Prostate gland (tissue), 2 donors: ENCODE measurements around the gene UNK. TPM values are rescaled to one million over a fixed set of nuclear protein-coding genes. Genes with fewer than 3 reads are reported as not detected.

Source experiments
- DNase-seq: peaks from one replicate; pipeline ENCODE4 v3.0.0-alpha.2; 2019; ENCODE audit warnings: low spot score
- H3K27ac ChIP-seq, 2 donors: fragments of 200-600 bp; sonication (generic); 2 replicates each; pipeline ENCODE4 v1.5.1; 2017 to 2019
- H3K27me3 ChIP-seq: fragments of 200-600 bp; sonication (generic); replicated peaks from 2 replicates; pipeline ENCODE4 v1.5.1; 2019; ENCODE audit not compliant: insufficient read depth
- H3K36me3 ChIP-seq, 2 donors: fragments of 200-600 bp; sonication (generic); 1 replicate in 1 of 2; 2 replicates in 1 of 2; pipeline versions ENCODE4 v1.5.1 to v1.8.1; 2017 to 2019
- H3K4me1 ChIP-seq: fragments of 200-600 bp; sonication (generic); replicated peaks from 2 replicates; pipeline ENCODE4 v1.5.1; 2019
- H3K4me3 ChIP-seq, 2 donors: fragments of 200-600 bp; sonication (generic); 2 replicates each; pipeline ENCODE4 v1.5.1; 2017 to 2019
- H3K9me3 ChIP-seq: fragments of 200-600 bp; sonication (generic); 2 replicates; pipeline ENCODE4 v1.5.1; 2017
- POLR2A ChIP-seq: fragments of 450-650 bp; IDR thresholded peaks from one replicate; pipeline ENCODE4 v1.6.1; 2016; ENCODE audit warnings: antibody characterized with exemption, mild to moderate bottlenecking
- POLR2AphosphoS5 ChIP-seq: sonication (generic); formaldehyde crosslinking; IDR thresholded peaks from one replicate; pipeline ENCODE4 v1.6.1; 2017; ENCODE audit warnings: antibody characterized with exemption
- WGBS: methylation state at CpG from one replicate; pipeline ENCODE4 v1.1.5; 2018; 5-methylcytosine and 5-hydroxymethylcytosine counted together
- intact Hi-C: fragments of 100-400 bp; cut with DNase I; formaldehyde crosslinking; loops from one replicate; pipeline ENCODE4 v1.14.2; 2022
- total RNA-seq, 2 donors: library from RNA; depleted of rRNA; stranded (reverse); fragments of >200 nt; gene quantifications; one replicate each; pipeline ENCODE4 v1.1.0, GENCODE V29; 2016
- TF ChIP-seq, protein P1 (sequence below), 4 experiments: fragments of 200-600 bp in 2 of 4; fragments of 450-650 bp in 2 of 4; sonication (generic) in 2 of 4; IDR thresholded peaks; 1 replicate in 3 of 4; 2 replicates in 1 of 4; pipeline ENCODE4 v1.5.1; 2016 to 2019; ENCODE audit warnings: antibody characterized with exemption in 4 of 4, mild to moderate bottlenecking in 2 of 4, moderate library complexity in 2 of 4

The UNK gene
- total RNA-seq, 2 donors from 2014 or later = 68.9 to 72.5 TPM

DNA sequence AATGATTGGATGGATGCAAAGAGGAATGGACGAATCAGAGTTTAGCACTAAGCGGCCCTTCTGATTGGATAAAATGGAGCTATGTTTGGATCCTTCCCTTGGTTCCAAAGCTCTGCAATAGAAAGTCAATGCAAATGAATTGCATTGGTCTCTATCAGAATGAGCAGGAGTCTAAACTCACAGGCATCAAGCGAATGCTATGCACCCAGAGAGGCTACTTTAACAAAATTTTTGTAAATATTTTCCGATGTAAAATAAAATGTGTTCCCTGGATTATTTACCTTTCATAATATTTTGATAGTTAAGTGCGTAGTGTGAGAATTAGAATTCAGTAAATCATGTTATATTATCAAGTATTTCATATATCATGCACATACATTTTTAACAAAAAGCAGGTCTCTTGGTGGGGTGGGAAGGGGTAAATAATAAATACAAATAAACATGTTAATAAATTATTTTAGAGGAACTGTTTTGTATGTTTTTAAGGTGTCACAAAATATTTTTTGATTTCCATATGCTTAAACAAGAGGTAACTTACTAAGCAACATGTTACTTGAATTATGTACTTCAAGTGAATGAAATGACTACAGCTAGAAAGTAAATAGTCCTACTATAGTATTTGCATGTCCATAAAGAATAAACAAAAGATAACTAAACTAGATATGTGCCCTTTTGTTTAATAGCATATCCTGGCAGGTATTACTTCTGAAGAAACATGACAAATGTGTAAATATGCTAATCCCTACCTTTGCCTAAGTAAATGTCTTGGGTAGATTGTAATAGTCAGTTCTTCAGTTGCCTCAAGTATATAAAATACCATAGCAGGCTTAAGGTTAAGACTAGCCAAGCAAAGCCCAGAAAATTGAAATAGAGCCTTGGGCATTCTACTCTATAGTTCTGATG, 4.4 kb upstream of the UNK start:
- WGBS = 18% methylated on average over 5 of the region's 5 CpGs
- TF ChIP-seq, protein P1, sequence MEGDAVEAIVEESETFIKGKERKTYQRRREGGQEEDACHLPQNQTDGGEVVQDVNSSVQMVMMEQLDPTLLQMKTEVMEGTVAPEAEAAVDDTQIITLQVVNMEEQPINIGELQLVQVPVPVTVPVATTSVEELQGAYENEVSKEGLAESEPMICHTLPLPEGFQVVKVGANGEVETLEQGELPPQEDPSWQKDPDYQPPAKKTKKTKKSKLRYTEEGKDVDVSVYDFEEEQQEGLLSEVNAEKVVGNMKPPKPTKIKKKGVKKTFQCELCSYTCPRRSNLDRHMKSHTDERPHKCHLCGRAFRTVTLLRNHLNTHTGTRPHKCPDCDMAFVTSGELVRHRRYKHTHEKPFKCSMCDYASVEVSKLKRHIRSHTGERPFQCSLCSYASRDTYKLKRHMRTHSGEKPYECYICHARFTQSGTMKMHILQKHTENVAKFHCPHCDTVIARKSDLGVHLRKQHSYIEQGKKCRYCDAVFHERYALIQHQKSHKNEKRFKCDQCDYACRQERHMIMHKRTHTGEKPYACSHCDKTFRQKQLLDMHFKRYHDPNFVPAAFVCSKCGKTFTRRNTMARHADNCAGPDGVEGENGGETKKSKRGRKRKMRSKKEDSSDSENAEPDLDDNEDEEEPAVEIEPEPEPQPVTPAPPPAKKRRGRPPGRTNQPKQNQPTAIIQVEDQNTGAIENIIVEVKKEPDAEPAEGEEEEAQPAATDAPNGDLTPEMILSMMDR (IDR thresholded peaks at IDR 0.05) = no peak
- peak; percentile 89 for TF ChIP-seq POLR2AphosphoS5
- Histone ChIP-seq H3K27ac (peak overlapping the region; percentile 50 to 98), H3K9me3 (no peaks in the 10 kb centered on the region), H3K27me3 (no peaks in the 10 kb centered on the region), H3K4me1 (peaks cover 6% of the 10 kb centered on the region), H3K36me3 (peaks cover 2 to 12% of the 10 kb centered on the region in 2 donors), H3K4me3 (no peak overlapping the region)
- no peak for DNase-seq
- intact Hi-C loops = no loop called here

DNA sequence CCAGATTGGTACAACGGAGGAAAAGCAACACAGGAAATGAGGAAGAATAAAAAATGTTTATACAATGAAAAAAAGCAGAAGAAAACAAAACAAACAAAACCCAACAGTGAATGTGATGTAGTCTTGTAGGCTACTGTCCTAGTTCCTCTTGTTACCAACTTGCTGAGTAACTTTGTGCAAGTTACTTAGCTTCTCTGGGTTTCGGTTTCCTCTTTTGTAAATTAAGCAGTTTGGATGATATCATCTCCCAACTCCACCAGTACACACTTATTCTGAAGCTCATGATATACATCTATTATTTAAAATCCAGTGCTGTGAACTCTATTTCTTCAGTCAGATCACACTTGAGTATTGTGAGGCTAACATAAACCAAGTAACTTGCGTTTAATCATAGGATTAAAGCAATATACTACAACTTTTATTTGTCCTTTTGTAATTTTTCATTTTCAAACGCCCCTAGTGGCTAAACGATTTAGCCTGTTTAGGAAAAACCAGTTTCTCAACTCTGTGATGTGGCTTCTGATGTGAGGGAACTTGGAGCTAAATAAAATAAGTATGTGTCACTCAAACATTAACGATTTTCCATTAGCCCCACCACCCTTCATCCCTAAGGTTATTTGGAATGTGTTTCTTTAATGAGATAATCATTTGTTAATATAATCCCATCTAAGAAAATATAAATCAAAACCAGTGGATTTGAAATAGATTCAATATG, 1.4 kb upstream of the UNK start:
- intact Hi-C loops = no loop called here
- peaks cover 2 to 8% of the 10 kb centered on the region in 2 donors for H3K36me3 ChIP-seq
- 9% methylated on average over 6 of the region's 6 CpGs for WGBS
- no peak overlapping the region for H3K4me3 ChIP-seq
- H3K9me3 ChIP-seq = no peaks in the 10 kb centered on the region
- TF ChIP-seq POLR2A (peak; percentile 11), POLR2AphosphoS5 (peak; percentile 89)
- TF ChIP-seq, protein P1 (IDR thresholded peaks at IDR 0.05) = peak; percentile 73 to 96 (median 89)
- H3K27ac ChIP-seq = peak overlapping the region; percentile 98 to 99
- no peak for DNase-seq
- H3K27me3 ChIP-seq = no peaks in the 10 kb centered on the region
- peaks cover 15% of the 10 kb centered on the region for H3K4me1 ChIP-seq

DNA sequence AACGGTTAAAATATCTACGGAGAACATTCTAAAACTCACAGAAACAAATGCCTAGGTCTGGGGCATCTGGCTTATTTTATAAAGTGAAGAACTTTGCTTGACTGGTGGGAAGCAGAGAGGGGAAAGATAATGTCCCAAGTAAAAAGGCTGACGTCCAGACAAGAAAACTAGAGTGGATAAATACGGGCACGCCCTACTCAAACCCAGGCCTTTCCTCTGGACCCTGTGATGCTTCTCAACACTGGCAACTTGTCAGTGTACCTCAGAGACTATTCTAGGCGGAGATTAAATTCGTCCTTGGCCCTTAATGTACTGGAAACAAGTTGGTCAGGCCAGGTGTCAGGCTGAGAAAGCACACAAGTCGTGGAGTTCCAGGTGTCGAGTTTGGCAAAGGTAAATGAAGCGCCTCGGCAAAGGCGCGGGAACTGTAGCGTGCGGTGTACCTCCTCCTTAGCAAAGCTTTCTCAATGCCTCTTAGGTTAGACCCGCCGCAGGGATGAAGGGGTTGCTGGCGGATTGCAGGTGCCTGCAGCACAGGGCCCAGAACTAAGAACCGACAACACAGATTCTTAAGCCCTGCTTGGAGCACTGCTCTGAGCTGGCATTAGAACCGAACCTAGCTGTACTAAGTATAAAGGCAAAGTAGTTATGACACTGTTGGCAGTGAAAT, 668 bp upstream of the UNK start:
- Histone ChIP-seq H3K27me3 (no peaks in the 10 kb centered on the region), H3K4me3 (peak overlapping the region; percentile 57 to 66), H3K9me3 (no peaks in the 10 kb centered on the region), H3K36me3 (peaks cover 0 to under 1% of the 10 kb centered on the region in 2 donors), H3K4me1 (peaks cover 15% of the 10 kb centered on the region), H3K27ac (peak overlapping the region; percentile 98 to 99)
- WGBS = 39% methylated on average over 20 of the region's 20 CpGs
- DNase-seq = no peak
- TF ChIP-seq POLR2AphosphoS5 (no peak), POLR2A (no peak)
- TF ChIP-seq, protein P1 (IDR thresholded peaks at IDR 0.05) = no peak
- intact Hi-C loops = loop anchor here (2.0 kb wide), 1 partner anchor 71 kb away; the partner anchor contains the start of gene WBP2

DNA sequence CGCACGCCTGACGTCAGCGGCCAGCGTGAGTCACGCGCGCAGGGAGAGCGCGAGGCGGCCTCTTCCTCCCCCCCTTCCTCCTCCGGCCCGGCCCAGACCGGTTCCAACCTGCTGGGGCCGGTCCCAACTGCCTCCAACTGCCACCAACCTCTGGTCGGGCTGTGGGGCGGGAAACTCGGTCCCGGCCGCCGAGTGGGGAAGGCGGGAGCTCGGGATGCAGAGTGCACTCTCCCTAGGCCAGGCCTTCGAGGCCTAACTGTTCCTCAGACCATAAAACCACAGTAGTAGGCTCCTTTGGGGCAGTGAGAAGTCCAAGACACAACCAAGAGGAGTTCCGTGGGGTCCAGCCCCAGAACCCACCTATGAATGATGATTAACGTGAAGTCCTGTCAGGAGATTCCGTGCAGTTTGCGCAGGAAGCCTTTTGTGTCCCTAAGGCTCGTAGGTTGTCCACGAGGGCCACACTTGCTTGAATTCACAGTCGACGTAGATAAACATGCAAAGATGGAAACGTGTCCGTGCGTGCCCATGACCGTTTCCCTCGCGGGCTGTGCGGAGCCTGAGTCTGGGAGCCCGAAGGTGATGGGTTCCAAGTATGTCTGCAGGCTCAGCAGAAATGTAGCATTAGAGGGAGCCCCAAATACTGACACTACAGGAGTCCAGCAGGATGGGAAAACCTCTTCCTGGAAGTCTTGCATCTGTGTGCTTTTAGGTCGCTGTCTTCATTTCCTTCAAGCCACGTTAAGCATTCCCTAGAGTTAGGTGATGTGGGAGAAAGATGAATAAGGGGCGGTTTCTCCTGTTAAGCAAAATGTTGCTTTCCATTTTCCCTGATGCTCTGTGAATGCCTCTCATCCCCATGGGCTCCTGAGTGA, 647 bp downstream of the UNK start:
- no peaks in the 10 kb centered on the region for H3K36me3 ChIP-seq
- peak overlapping the region; percentile 98 to 99 for H3K27ac ChIP-seq
- peak overlapping the region; percentile 57 to 66 for H3K4me3 ChIP-seq
- TF ChIP-seq POLR2A (peak; percentile 55), POLR2AphosphoS5 (peak; percentile 79)
- TF ChIP-seq, protein P1 (IDR thresholded peaks at IDR 0.05) = no peak
- intact Hi-C loops = loop anchor here (2.0 to 5.0 kb wide), 3 partner anchors 70 to 112 kb away; partner anchors contain the start of genes TRIM47, TRIM65 and WBP2
- 8% methylated on average over 28 of the region's 43 CpGs for WGBS
- no peaks in the 10 kb centered on the region for H3K27me3 ChIP-seq
- peaks cover 15% of the 10 kb centered on the region for H3K4me1 ChIP-seq
- DNase-seq = peak; percentile 85
- no peaks in the 10 kb centered on the region for H3K9me3 ChIP-seq
